CD1c-positive myeloid dendritic cell (primary cell): ENCODE data around the gene TIMM10.

Experiments
- DNase-seq: peaks from one replicate; pipeline ENCODE4 v3.0.0-alpha.2; 2016; ENCODE audit errors: extremely low spot score

Gene TIMM10, protein sequence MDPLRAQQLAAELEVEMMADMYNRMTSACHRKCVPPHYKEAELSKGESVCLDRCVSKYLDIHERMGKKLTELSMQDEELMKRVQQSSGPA

GRCh38 chr11:57530596-57531507 is at the start of gene TIMM10:
Gene TIMM10 (minus strand): TSS chr11:57530754. CDS start chr11:57530189, 565 bp downstream.
- DNase-seq: peak; percentile 97

DNA sequence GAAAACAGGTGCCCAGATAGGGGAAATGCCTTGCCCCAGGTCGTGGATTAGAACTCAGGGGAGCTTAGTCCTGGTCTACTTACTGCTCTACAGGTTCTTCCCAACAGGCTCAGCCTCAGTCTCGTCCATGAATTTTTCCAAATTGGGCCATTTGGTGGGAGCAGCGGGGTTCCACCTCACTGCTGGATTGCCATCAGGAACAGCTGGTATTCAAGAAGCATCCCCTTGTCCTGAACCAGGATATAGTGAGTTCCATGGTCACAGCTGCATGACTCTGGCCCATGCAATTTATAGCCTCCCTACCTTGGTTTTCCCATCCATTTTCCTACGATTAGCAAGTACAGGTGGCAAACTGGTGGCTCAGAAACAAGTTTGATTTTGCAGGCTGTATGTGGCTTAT is 43.5 kb upstream of the TIMM10 start:
- no peak for DNase-seq

GRCh38 chr11:57571606-57572005 is 41.1 kb upstream of the TIMM10 start:
- DNase-seq: peak; percentile 22

- peak; percentile 90 for DNase-seq
These were observed 37.8 kb upstream of the TIMM10 start for GRCh38 chr11:57568330-57568766.

- DNase-seq: peak; percentile 47
These were observed 37.2 kb upstream of the TIMM10 start, which contains the start of gene UBE2L6 for GRCh38 chr11:57567515-57568329. Gene UBE2L6 (minus strand): TSS chr11:57567672. CDS start chr11:57567611, 61 bp downstream.

- peak; percentile 33 for DNase-seq
These were observed 36.5 kb upstream of the TIMM10 start for GRCh38 chr11:57566905-57567514.

DNA sequence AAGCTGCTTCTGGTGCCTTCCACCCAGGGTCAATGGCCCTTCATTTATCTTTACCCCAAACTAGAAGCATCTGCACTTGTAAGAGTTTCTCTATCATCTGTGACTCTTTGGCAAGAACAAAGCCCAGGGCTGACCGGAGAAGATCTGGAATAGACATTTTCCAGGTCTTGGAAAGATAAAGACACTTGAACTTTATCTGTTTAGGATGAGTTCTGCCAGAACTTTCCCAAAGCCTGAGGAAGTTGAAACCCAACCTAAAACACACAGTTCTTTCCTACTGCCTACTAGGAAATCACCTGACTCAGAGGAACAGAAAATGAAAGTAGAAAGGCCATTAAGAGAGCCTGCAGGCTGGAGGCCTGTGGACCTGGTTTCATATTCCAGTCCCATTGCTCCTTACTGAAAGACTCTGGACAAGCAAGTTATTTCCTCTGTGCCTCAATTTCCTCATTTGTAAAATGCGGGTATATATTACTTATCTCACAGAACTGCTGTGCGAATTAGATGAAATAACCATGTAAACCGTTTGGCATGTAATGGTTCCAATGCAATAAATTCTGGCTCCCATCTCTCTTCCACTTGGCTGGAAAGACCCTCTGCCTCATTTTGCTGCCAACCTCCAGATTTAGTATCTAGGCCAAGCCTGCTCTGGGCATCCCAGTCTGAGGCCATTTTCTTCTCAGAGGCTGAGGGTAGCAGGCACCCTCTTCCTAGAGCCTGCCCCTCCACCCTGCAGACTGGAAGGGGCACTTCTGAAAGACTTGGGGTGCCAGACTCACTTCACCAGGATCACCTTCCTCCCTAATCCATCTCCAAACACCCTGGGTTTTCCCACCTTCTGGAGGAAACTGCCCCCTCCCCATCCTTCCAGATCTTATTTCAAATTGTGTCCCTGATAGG is 35.7 kb upstream of the TIMM10 start:
- DNase-seq: peak; percentile 68

- DNase-seq: no peak
These were observed 32.0 kb upstream of the TIMM10 start for GRCh38 chr11:57562596-57562995.

DNA sequence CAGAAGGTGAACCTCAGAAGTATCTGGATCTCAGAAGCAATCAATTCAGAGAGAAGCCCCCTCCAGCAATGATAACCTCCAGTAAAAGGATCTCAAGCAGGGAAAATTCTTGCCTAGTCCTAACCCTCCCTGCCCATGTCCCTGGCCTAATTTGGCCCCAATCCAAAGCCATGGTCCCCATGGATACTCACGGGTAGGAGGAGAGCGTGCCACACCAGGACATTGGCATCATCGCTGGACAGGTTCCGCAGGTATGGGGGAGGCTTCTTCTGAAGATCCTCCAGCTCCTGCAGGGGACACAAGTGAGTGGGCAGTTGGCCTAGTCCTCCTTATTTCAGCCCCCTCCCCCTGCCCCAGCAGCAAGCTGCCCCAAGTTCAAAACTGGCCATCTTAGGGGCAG is 29.6 kb upstream of the TIMM10 start:
- no peak for DNase-seq

GRCh38 chr11:57556041-57556440 is 25.5 kb upstream of the TIMM10 start:
- no peak for DNase-seq

DNA sequence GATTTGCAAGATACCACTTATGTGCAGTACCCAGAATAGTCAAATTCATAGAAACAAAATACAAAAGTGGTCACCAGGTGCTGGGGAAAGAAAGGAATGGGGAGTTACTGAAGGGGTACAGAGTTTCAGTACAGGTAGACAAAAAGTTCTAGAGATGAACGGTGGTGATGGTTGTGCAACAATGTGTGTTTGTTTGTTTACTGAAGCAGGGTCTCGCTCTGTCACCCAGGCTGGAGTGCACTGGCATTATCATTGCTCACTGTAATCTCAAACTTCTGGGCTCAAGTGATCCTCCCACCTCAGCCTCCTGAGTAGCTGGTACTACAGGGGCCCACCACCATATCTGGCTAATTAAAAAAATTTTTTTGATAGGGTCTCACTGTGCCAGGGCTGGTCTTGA is 24.8 kb upstream of the TIMM10 start:
- DNase-seq: no peak

DNA sequence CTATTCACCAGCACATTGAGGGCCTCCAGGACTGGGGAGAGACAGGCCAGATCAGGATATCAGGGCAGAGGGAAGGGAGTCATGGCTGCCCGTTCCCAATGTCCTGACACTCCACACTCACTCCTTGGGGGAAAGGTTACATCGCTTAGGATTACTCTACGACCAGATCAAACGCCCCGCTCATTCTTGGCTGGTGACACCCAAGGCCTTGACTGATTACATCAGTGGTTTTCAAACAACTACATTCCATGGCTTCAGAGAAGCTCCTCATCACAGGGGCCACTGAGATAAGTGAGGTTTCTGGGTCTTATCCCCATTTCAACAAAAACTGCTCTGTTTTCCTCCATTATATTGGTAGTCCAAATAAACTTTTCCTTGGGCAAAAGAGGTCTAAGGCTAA is 21.9 kb upstream of the TIMM10 start:
- DNase-seq: no peak

GRCh38 chr11:57551941-57552340 is 21.4 kb upstream of the TIMM10 start:
- no peak for DNase-seq

DNA sequence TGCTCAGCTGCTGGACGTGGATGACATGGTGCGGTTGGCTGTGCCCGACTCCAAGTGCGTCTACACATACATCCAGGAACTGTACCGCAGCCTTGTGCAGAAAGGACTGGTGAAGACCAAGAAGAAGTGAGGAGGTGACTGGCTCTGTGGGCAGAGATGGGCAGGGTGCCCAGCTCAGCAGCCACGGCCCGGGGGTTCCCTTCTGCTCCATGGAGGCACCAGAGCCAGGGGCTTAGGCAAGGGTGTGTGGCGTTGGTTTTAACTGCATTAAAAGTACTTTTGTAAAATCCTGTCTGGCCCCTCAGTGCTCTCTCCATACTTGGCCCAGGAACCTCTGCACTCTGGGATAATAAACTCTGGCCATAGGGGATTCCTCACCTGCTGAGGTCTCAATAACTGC is 19.4 kb upstream of the TIMM10 start:
- no peak for DNase-seq

DNA sequence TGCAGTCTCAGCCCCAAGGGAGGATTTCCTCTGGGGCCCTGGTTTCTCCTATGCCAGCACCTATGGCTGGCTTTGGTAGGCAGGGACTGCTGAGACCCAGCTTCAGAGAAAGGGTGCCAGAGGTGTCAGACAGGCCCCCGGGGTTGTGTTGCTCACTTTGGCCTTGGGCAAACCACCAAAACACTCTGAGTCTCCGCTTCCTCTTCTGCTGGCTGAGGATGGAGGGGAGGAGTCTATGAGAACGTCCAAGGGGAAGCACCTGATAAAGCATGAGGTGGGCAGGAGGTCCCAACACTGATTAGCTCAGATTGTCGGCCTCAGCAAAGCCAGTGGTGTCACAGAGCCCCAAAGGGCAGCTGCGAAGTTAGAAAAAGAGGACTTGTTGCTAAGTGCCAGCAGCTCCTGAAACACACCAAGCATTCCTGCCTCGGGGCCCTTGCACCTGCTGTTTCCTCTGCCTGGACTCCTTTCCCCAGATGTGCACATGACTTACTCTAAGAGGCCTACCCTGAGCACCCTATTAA is 17.4 kb upstream of the TIMM10 start:
- DNase-seq: peak; percentile 27

DNA sequence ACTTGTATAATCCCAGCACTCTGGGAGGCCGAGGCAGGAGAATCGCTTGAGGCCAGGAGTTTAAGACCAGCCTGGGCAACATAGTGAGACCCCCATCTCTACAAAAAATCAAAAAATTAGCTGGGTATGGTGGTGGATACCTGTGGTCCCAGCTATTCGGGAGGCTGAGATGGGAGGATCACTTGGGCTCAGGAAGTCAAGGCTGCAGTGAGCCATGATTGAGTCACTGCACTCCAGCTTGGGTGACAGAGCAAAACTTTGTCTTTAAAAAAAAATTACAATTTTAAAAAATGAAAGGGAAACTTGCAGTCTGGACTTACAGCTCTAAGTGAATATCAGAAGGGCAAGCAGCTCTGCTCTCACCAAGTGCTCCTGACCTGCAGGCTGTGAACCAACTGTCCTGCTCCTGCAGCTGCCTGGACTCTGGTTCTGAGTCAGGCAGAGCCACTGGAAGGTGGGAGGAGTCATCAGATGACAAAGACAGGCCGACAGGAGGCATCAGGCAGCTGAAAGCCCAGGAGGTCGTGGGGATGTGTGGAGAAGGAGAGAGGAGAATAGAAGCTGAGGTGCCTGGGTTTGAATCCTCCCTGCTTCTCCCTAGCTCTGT is 16.4 kb upstream of the TIMM10 start:
- DNase-seq: peak; percentile 20

DNA sequence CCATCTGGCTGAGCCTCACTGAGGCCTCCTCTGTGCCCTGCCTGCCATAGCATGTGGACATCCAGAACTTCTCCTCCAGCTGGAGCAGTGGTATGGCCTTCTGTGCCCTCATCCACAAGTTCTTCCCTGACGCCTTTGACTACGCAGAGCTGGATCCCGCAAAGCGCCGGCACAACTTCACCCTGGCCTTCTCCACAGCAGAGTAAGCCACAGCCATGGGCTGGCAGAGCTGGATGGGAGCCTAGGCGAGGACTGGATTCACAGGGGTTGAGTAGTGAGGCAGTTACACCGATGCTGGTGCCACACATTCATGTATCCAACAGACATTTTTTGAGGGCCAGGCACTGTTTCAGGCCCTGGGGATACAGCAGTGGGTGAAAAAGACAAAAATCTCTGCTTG is 15.9 kb upstream of the TIMM10 start:
- DNase-seq: no peak

DNA sequence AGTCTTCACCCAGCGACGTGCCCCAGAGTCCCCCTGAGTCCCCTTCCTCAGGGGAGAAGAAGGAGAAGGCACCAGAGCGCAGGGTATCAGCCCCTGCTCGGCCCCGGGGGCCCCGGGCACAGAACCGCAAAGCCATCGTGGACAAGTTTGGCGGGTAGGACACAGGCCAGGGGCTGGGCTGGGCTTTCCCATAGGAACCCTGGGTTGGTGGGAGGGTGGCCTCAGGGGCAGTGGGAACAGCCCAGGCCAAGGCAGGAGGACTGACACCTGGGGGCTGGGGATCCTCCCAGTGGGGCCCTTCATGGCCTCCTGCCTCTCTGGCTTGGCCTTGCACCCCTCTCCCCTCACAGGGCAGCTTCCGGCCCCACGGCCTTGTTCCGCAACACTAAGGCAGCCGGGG is 15.3 kb upstream of the TIMM10 start:
- no peak for DNase-seq

DNA sequence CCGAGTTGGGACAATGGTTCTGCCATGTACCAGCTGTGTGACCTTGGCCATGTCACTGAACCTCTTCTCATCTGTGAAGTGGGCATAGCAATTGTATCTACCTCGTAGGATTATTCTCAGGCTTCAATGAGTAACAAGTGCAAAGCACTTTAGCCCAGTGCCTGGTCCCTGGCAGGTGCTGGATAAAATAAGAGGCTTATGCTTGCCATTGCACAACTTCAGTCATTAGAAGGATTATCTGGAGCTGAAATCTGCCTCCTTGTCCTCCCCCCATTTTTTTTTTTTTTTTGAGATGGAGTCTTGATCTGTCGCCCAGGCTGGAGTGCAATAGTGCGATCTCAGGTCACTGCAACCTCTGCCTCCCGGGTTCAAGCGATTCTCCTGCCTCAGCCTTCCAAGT is 14.0 kb upstream of the TIMM10 start:
- DNase-seq: no peak

DNA sequence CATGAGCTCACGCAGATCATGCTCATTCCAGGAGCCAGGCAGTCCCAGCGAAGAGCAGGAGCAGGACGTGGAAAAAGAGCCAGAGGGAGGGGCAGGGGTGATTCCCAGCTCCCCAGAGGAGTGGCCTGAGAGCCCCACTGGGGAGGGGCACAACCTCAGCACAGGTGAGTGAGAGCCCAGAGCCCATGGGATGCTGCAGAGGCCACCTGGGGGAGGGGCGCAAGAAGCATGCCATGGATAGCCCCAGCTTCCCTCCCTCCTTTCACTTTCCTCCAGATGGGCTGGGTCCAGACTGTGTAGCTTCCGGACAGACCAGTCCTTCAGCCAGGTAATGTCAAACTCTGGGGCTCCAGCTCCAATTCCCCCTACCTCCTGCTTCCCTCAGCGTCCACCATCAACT is 13.0 kb upstream of the TIMM10 start:
- no peak for DNase-seq
